NOMO-1 treated with dmso at 0.1 percent for 144 hours (cell line): ENCODE results near the gene LYAR.

ENCODE experiments used
- DNase-seq: peaks from one replicate; lab custom pipeline; 2025; ENCODE audit not compliant: unreplicated experiment; lab: John Stamatoyannopoulos, UW

LYAR gene

GRCh38 chr4:4289941-4290850 is at the start of gene LYAR, which contains the start of gene ZBTB49:
LYAR (minus strand) TSS chr4:4290154; CDS start chr4:4283742, 6,412 bp downstream.
ZBTB49 (plus strand) TSS chr4:4290251; CDS start chr4:4299946, 9,695 bp downstream.
- DNase-seq: peak; percentile 76

GRCh38 chr4:4339504-4340085 is 49.6 kb upstream of the LYAR start:
- no peak for DNase-seq

- no peak for DNase-seq
These were observed 48.5 kb upstream of the LYAR start for GRCh38 chr4:4338210-4339001.

- no peak for DNase-seq
These were observed 45.0 kb upstream of the LYAR start for GRCh38 chr4:4334798-4335520.

- DNase-seq: no peak
These were observed 43.3 kb upstream of the LYAR start for GRCh38 chr4:4333265-4333706.

GRCh38 chr4:4332529-4332928 is 42.6 kb upstream of the LYAR start:
- DNase-seq: no peak

GRCh38 chr4:4330794-4331193 is 40.8 kb upstream of the LYAR start:
- DNase-seq: no peak

- no peak for DNase-seq
These were observed 39.5 kb upstream of the LYAR start for GRCh38 chr4:4329496-4329895.

GRCh38 chr4:4328840-4329239 is 38.9 kb upstream of the LYAR start:
- no peak for DNase-seq

GRCh38 chr4:4328206-4328605 is 38.3 kb upstream of the LYAR start:
- no peak for DNase-seq

GRCh38 chr4:4327652-4328121 is 37.7 kb upstream of the LYAR start:
- no peak for DNase-seq

- DNase-seq: no peak
These were observed 36.2 kb upstream of the LYAR start for GRCh38 chr4:4326166-4326565.

GRCh38 chr4:4325321-4325720 is 35.4 kb upstream of the LYAR start:
- DNase-seq: no peak

- DNase-seq: no peak
These were observed 34.0 kb upstream of the LYAR start for GRCh38 chr4:4323705-4324534.

- DNase-seq: no peak
These were observed 32.2 kb upstream of the LYAR start for GRCh38 chr4:4321951-4322688.

- DNase-seq: no peak
These were observed 31.2 kb upstream of the LYAR start for GRCh38 chr4:4320951-4321714.

GRCh38 chr4:4320528-4320927 is 30.6 kb upstream of the LYAR start:
- DNase-seq: no peak

- no peak for DNase-seq
These were observed 27.7 kb upstream of the LYAR start for GRCh38 chr4:4317496-4318232.
